ENCODE data around the gene U2AF1L4. TPM values are rescaled to one million over a fixed set of nuclear protein-coding genes. Genes with fewer than 3 reads are reported as not detected.
A peak's percentile ranks its signal among the peaks of the same experiment; 100 is the strongest.

U2AF1L4 gene
- total RNA-seq, 1 experiment from 2014 or later, result 18.0 TPM

- peak; percentile 92 for DNase-seq (ENCODE audit: low spot score)
These were observed 4.6 kb downstream of the U2AF1L4 start for GRCh38 chr19:35740423-35741202.

- DNase-seq (ENCODE audit: low spot score), result no peak
These were observed 5.2 kb downstream of the U2AF1L4 start for GRCh38 chr19:35740108-35740422.

- no peak for DNase-seq (ENCODE audit: low spot score)
These were observed 5.7 kb downstream of the U2AF1L4 start for GRCh38 chr19:35739275-35740107.

- no peak for DNase-seq (ENCODE audit: low spot score)
These were observed 6.4 kb downstream of the U2AF1L4 start for GRCh38 chr19:35738887-35739229.

GRCh38 chr19:35738021-35738886 lies 7.0 kb downstream of the U2AF1L4 start:
- no peak for DNase-seq (ENCODE audit: low spot score)

GRCh38 chr19:35736913-35737886 lies 8.0 kb downstream of the U2AF1L4 start:
- no peak for DNase-seq (ENCODE audit: low spot score)

GRCh38 chr19:35734889-35735288 lies 10.3 kb downstream of the U2AF1L4 start:
- DNase-seq (ENCODE audit: low spot score), result no peak

GRCh38 chr19:35734273-35734672 lies 10.9 kb downstream of the U2AF1L4 start:
- no peak for DNase-seq (ENCODE audit: low spot score)

GRCh38 chr19:35733180-35734125 lies 11.8 kb downstream of the U2AF1L4 start:
- no peak for DNase-seq (ENCODE audit: low spot score)

- no peak for DNase-seq (ENCODE audit: low spot score)
These were observed 12.6 kb downstream of the U2AF1L4 start for GRCh38 chr19:35732540-35733179.

- no peak for DNase-seq (ENCODE audit: low spot score)
These were observed 13.3 kb downstream of the U2AF1L4 start for GRCh38 chr19:35731779-35732405.

GRCh38 chr19:35731353-35731752 lies 13.9 kb downstream of the U2AF1L4 start:
- no peak for DNase-seq (ENCODE audit: low spot score)

GRCh38 chr19:35730326-35730725 lies 14.9 kb downstream of the U2AF1L4 start:
- DNase-seq (ENCODE audit: low spot score), result no peak

GRCh38 chr19:35729763-35730162 lies 15.5 kb downstream of the U2AF1L4 start:
- DNase-seq (ENCODE audit: low spot score), result no peak

GRCh38 chr19:35729021-35729420 lies 16.2 kb downstream of the U2AF1L4 start:
- DNase-seq (ENCODE audit: low spot score), result no peak

GRCh38 chr19:35727956-35728706 lies 17.1 kb downstream of the U2AF1L4 start:
- DNase-seq (ENCODE audit: low spot score), result no peak

GRCh38 chr19:35727053-35727955 lies 17.9 kb downstream of the U2AF1L4 start:
- DNase-seq (ENCODE audit: low spot score), result no peak
